ENCODE data around the gene NBAS. TPM values are rescaled to one million over a fixed set of nuclear protein-coding genes. Genes with fewer than 3 reads are reported as not detected.

The NBAS gene
- total and polyA plus RNA-seq, 2 experiments from 2014 or later, result 21.2 to 51.8 TPM

DNA sequence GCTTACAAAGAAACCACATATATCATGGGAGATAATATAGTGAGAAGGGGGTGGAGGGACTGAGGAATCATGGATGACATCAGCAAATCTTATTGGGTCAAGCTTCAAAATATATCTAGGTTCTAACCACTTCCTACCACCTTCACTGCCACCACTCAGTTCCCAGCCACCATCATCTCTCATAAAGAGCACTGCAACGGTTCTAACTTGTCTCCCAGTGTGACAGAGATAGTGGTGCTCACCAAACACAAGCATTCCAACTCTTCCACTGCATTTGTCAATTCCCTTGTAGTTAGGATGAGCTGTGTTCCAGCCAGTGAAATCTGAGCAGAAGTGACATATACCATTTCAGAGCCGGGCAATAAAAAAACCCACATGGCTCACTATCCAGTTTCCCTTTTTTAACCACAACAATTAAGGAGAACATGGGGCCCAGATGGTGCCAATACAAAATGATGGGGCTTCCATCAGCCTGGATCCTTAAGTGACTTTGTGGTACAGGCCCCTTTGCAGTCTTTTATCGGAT lies 318.1 kb downstream of the NBAS start:
- Histone ChIP-seq H3K4me3 (no peak overlapping the region), H3F3A (ENCODE audit: insufficient read depth) (no peaks in the 10 kb centered on the region), H3K4me2 (ENCODE audit: unreplicated experiment) (no peak overlapping the region), H2AFZ (no peak overlapping the region), H3K9ac (no peak overlapping the region), H3K27ac (no peak overlapping the region), H3K9me2 (ENCODE audit: insufficient read depth) (no peaks in the 10 kb centered on the region), H4K20me1 (ENCODE audit: insufficient read depth) (no peaks in the 10 kb centered on the region), H3K9me3 (ENCODE audit: low read depth) (no peaks in the 10 kb centered on the region), H3K36me3 (ENCODE audit: low read depth) (no peaks in the 10 kb centered on the region), H3K27me3 (replicated peaks; ENCODE audit: insufficient read depth) (no peaks in the 10 kb centered on the region), H3K4me1 (ENCODE audit: insufficient read depth) (no peaks in the 10 kb centered on the region), H3K79me2 (ENCODE audit: insufficient read depth) (peaks cover 7% of the 10 kb centered on the region)
- TF ChIP-seq EZH2 (IDR thresholded peaks at IDR 0.05; ENCODE audit: insufficient read depth, poor library complexity, severe bottlenecking) (no peak), EZH2phosphoT487 (IDR thresholded peaks at IDR 0.05; ENCODE audit: insufficient read depth, low read depth) (no peak)
- WGBS, 2 experiments (ENCODE audit: low coverage in 1 of 2, low lambda C conversion rate in 2 of 2, missing lambda C conversion rate in 2 of 2), result 59 to 67% methylated on average over 3 of the region's 3 CpGs
- no peak for DNase-seq
- in situ Hi-C loops (cut with MboI), result no loop called here

DNA sequence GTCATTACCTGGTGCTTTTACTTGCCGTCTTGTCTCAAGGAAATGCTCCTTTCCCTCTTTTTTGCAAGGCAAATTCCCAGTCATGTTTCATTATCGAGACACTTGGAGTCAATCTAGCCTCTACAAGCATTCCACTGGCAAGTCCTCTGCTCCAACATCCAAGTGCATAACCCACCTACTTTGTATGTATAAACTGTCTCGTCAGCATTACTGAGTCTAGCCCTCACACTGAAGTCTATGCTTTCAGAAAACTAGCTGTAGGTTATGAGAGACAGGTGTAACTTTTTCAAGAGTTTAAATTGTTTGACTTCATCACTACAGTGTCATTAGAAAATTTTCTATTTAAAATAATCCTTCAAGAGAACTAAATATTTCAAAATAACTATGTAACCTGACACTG lies 319.2 kb downstream of the NBAS start:
- Histone ChIP-seq H3K27me3 (replicated peaks; ENCODE audit: insufficient read depth) (no peaks in the 10 kb centered on the region), H2AFZ (no peak overlapping the region), H3K4me3 (no peak overlapping the region), H3K9ac (no peak overlapping the region), H3K79me2 (ENCODE audit: insufficient read depth) (peaks cover 5% of the 10 kb centered on the region; the same call in 1 of the 2 replicates), H3K4me2 (ENCODE audit: unreplicated experiment) (no peak overlapping the region), H4K20me1 (ENCODE audit: insufficient read depth) (no peaks in the 10 kb centered on the region), H3K27ac (no peak overlapping the region), H3K9me3 (ENCODE audit: low read depth) (no peaks in the 10 kb centered on the region), H3K4me1 (ENCODE audit: insufficient read depth) (no peaks in the 10 kb centered on the region), H3F3A (ENCODE audit: insufficient read depth) (no peaks in the 10 kb centered on the region), H3K9me2 (ENCODE audit: insufficient read depth) (no peaks in the 10 kb centered on the region), H3K36me3 (ENCODE audit: low read depth) (0 out of 2 replicates have a peak, but pooled peaks cover 2% of the 10 kb centered on the region)
- no peak for DNase-seq
- TF ChIP-seq EZH2 (IDR thresholded peaks at IDR 0.05; ENCODE audit: insufficient read depth, poor library complexity, severe bottlenecking) (no peak), EZH2phosphoT487 (IDR thresholded peaks at IDR 0.05; ENCODE audit: insufficient read depth, low read depth) (no peak)
- WGBS, 2 experiments (ENCODE audit: low coverage in 1 of 2, low lambda C conversion rate in 2 of 2, missing lambda C conversion rate in 2 of 2), result 93 to 95% methylated on average over 3 of the region's 3 CpGs
- in situ Hi-C loops (cut with MboI), result no loop called here

DNA sequence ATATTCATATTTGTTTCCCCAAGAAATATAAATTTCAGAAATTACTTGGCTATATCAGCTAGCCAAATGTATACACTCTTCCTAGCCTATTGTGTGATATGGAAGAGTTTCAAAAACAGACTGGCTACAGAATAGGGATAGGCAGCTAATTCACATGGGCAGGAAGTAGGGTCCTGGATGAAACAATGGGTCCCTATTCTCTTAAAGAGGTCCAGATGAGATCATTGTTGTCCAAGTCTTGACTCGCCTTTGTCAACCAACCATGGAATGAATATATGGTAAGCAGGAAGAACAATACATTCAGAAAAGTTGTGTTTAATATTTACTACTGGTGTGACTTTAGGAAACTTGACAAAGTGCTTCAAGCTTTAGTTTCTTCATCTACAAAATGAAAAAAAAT lies 319.9 kb downstream of the NBAS start:
- Histone ChIP-seq H3F3A (ENCODE audit: insufficient read depth) (no peaks in the 10 kb centered on the region), H3K4me2 (ENCODE audit: unreplicated experiment) (no peak overlapping the region), H3K27me3 (replicated peaks; ENCODE audit: insufficient read depth) (no peaks in the 10 kb centered on the region), H3K79me2 (ENCODE audit: insufficient read depth) (peaks cover 5% of the 10 kb centered on the region; the same call in 1 of the 2 replicates), H3K9me2 (ENCODE audit: insufficient read depth) (no peaks in the 10 kb centered on the region), H3K4me1 (ENCODE audit: insufficient read depth) (no peaks in the 10 kb centered on the region), H3K36me3 (ENCODE audit: low read depth) (0 out of 2 replicates have a peak, but pooled peaks cover 4% of the 10 kb centered on the region), H3K27ac (no peak overlapping the region), H3K9me3 (ENCODE audit: low read depth) (no peaks in the 10 kb centered on the region), H3K9ac (no peak overlapping the region), H3K4me3 (no peak overlapping the region), H2AFZ (no peak overlapping the region), H4K20me1 (ENCODE audit: insufficient read depth) (no peaks in the 10 kb centered on the region)
- in situ Hi-C loops (cut with MboI), result no loop called here
- no peak for TF ChIP-seq EZH2 (IDR thresholded peaks at IDR 0.05; ENCODE audit: insufficient read depth, poor library complexity, severe bottlenecking)
- no peak for TF ChIP-seq EZH2phosphoT487 (IDR thresholded peaks at IDR 0.05; ENCODE audit: insufficient read depth, low read depth)
- WGBS, 2 experiments (ENCODE audit: low coverage in 1 of 2, low lambda C conversion rate in 2 of 2, missing lambda C conversion rate in 2 of 2), result 67 to 80% methylated on average over 1 of the region's 1 CpG
- DNase-seq, result no peak

DNA sequence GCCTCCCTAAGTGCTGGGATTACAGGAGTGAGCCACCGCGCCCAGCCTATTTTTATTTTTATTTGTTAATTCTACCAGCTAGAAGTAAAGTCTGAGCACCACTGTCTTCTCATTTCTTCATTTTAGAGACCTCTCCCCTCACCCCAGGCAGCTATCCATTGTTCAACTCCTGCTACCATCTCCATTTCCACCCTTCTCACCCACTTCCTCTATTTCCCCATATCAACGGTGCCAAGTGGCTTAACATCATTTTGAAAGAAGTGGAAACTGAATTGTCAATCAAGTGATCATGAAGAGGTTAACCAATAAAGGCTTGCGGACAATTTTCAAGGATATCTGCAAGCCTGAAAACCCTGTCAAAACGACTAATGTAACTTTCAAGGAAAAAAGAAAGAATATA lies 323.1 kb downstream of the NBAS start:
- H3F3A ChIP-seq (ENCODE audit: insufficient read depth), result no peaks in the 10 kb centered on the region
- H3K4me1 ChIP-seq (ENCODE audit: insufficient read depth), result no peaks in the 10 kb centered on the region
- no peak overlapping the region for H2AFZ ChIP-seq
- no peaks in the 10 kb centered on the region for H3K27me3 ChIP-seq (replicated peaks; ENCODE audit: insufficient read depth)
- 93 to 94% methylated on average over 5 of the region's 5 CpGs for WGBS, 2 experiments (ENCODE audit: low coverage in 1 of 2, low lambda C conversion rate in 2 of 2, missing lambda C conversion rate in 2 of 2)
- no peak for DNase-seq
- TF ChIP-seq EZH2phosphoT487 (IDR thresholded peaks at IDR 0.05; ENCODE audit: insufficient read depth, low read depth) (no peak), EZH2 (IDR thresholded peaks at IDR 0.05; ENCODE audit: insufficient read depth, poor library complexity, severe bottlenecking) (no peak)
- peaks cover 11% of the 10 kb centered on the region; the same call in 1 of the 2 replicates for H3K36me3 ChIP-seq (ENCODE audit: low read depth)
- H3K4me3 ChIP-seq, result no peak overlapping the region
- H3K4me2 ChIP-seq (ENCODE audit: unreplicated experiment), result no peak overlapping the region
- H3K9me2 ChIP-seq (ENCODE audit: insufficient read depth), result no peaks in the 10 kb centered on the region
- no peak overlapping the region for H3K9ac ChIP-seq
- peaks cover 5% of the 10 kb centered on the region; the same call in 1 of the 2 replicates for H3K79me2 ChIP-seq (ENCODE audit: insufficient read depth)
- H3K9me3 ChIP-seq (ENCODE audit: low read depth), result no peaks in the 10 kb centered on the region
- in situ Hi-C loops (cut with MboI), result no loop called here
- no peak overlapping the region for H3K27ac ChIP-seq
- H4K20me1 ChIP-seq (ENCODE audit: insufficient read depth), result no peaks in the 10 kb centered on the region

All from GM23248 (cell line).